ENCODE data around the gene CKAP2L. TPM values are rescaled to one million over a fixed set of nuclear protein-coding genes. Genes with fewer than 3 reads are reported as not detected.

CKAP2L gene
- total and polyA plus RNA-seq, 10 of the 15 experiments (the other 5 are each of a cell fraction or from before 2014, with no cell fraction given): 10.5 to 37.4 (median 20.2) TPM

GRCh38 chr2:112765251-112765650 is 842 bp upstream of the CKAP2L start:
- DNase-seq (ENCODE audit: low read depth, low spot score) (no peak), FAIRE-seq (no peak), ATAC-seq (peak; percentile 4; the same call in 1 of the 3 replicates)
- Histone ChIP-seq H3K27ac (ENCODE audit: control insufficient read depth, insufficient read depth) (peak overlapping the region; percentile 59), H3K79me2 (ENCODE audit: control insufficient read depth, insufficient read depth, low read length) (peaks cover 22% of the 10 kb centered on the region), H3K9me3 (replicated peaks; ENCODE audit: control insufficient read depth, insufficient read depth, low read length) (peaks cover 5% of the 10 kb centered on the region; the same call in 1 of the 3 replicates), H3K4me1 (ENCODE audit: control insufficient read depth, insufficient read depth, low read length) (peaks cover 3% of the 10 kb centered on the region), H2AFZ (ENCODE audit: control insufficient read depth, low read depth, low read length) (peak overlapping the region; percentile 78), H3K27me3 (replicated peaks in 1 of 2; ENCODE audit: control insufficient read depth in 2 of 2, insufficient read depth in 2 of 2, low read length in 1 of 2) (no peaks in the 10 kb centered on the region), H3K9ac (ENCODE audit: control insufficient read depth, insufficient read depth, low read length) (peak overlapping the region; percentile 64), H4K20me1 (ENCODE audit: control insufficient read depth, insufficient read depth) (no peaks in the 10 kb centered on the region), H3K4me3 (peak overlapping the region; percentile 71), H3K36me3 (ENCODE audit: control insufficient read depth in 2 of 2, insufficient read depth in 2 of 2, low read length in 1 of 2) (no peaks in the 10 kb centered on the region), H3K4me2 (ENCODE audit: control insufficient read depth, insufficient read depth) (peak overlapping the region; percentile 75)
- 1% methylated on average over 4 of the region's 4 CpGs for WGBS (ENCODE audit: insufficient coverage, insufficient replicate concordance, low lambda C conversion rate, missing lambda C conversion rate)
- BruUV-seq (replicated peaks): TSS peak; percentile 53
- ChIA-PET CTCF (interaction anchor here (0.9 to 1.5 kb wide), 3 partner anchors 16 to 37 kb away, joined by 3 to 4 read pairs (median 3); no protein-coding TSS in a partner anchor), RAD21 (ENCODE audit: unreplicated experiment) (interaction anchor here (1.0 to 1.5 kb wide), 4 partner anchors 39 to 139 kb away, joined by 3 read pairs; no protein-coding TSS in a partner anchor), SMC1A (ENCODE audit: uncharacterized antibody, unreplicated experiment) (interaction anchor here (1.1 to 1.6 kb wide), 3 partner anchors 10 to 15 kb away, joined by 3 to 7 read pairs (median 5); no protein-coding TSS in a partner anchor), POLR2A (interaction anchor here (0.6 to 2.8 kb wide), 4 partner anchors 12 to 136 kb away, joined by 3 to 17 read pairs (median 6); no protein-coding TSS in a partner anchor)
- no peak for TF ChIP-seq CBX3 (IDR thresholded peaks at IDR 0.05; ENCODE audit: borderline replicate concordance, low read depth)
- TF ChIP-seq TCF12 (IDR thresholded peaks at IDR 0.05; ENCODE audit: low read depth, low read length): no peak
- no peak for TF ChIP-seq SRF (IDR thresholded peaks at IDR 0.05; ENCODE audit: low read depth in 2 of 2, low read length in 2 of 2)
- no peak for TF ChIP-seq KAT2A (conservative IDR thresholded peaks at IDR 0.05; ENCODE audit: control insufficient read depth, low read depth, low read length)
- no peak for TF ChIP-seq NR2F1 (conservative IDR thresholded peaks at IDR 0.05)
- no peak for TF ChIP-seq CEBPB (IDR thresholded peaks at IDR 0.05; ENCODE audit: borderline replicate concordance in 1 of 2, low read depth in 2 of 2, low read length in 2 of 2)
- TF ChIP-seq MEF2A (IDR thresholded peaks at IDR 0.05; ENCODE audit: insufficient read depth, low read depth, low read length): no peak
- TF ChIP-seq MTA2 (IDR thresholded peaks at IDR 0.05; ENCODE audit: low read depth): no peak
- no peak for TF ChIP-seq EED (IDR thresholded peaks at IDR 0.05; ENCODE audit: low read depth)
- no peak for TF ChIP-seq POLR2AphosphoS2 (IDR thresholded peaks at IDR 0.05; ENCODE audit: low read depth, low read length)
- TF ChIP-seq, protein P1, sequence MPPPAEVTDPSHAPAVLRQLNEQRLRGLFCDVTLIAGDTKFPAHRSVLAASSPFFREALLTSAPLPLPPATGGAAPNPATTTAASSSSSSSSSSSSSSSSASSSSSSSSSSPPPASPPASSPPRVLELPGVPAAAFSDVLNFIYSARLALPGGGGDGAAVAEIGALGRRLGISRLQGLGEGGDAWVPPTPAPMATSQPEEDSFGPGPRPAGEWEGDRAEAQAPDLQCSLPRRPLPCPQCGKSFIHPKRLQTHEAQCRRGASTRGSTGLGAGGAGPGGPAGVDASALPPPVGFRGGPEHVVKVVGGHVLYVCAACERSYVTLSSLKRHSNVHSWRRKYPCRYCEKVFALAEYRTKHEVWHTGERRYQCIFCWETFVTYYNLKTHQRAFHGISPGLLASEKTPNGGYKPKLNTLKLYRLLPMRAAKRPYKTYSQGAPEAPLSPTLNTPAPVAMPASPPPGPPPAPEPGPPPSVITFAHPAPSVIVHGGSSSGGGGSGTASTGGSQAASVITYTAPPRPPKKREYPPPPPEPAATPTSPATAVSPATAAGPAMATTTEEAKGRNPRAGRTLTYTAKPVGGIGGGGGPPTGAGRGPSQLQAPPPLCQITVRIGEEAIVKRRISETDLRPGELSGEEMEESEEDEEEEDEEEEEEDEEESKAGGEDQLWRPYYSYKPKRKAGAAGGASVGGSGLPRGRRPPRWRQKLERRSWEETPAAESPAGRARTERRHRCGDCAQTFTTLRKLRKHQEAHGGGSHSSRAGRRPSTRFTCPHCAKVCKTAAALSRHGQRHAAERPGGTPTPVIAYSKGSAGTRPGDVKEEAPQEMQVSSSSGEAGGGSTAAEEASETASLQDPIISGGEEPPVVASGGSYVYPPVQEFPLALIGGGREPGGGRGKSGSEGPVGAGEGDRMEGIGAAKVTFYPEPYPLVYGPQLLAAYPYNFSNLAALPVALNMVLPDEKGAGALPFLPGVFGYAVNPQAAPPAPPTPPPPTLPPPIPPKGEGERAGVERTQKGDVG (CRISPR knock-in tag; IDR thresholded peaks at IDR 0.05): no peak
- no peak for TF ChIP-seq CREB1 (IDR thresholded peaks at IDR 0.05; ENCODE audit: low read depth)
- TF ChIP-seq, protein P2, sequence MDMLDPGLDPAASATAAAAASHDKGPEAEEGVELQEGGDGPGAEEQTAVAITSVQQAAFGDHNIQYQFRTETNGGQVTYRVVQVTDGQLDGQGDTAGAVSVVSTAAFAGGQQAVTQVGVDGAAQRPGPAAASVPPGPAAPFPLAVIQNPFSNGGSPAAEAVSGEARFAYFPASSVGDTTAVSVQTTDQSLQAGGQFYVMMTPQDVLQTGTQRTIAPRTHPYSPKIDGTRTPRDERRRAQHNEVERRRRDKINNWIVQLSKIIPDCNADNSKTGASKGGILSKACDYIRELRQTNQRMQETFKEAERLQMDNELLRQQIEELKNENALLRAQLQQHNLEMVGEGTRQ (IDR thresholded peaks at IDR 0.05; ENCODE audit: borderline replicate concordance, low read depth, low read length): no peak
- no peak for TF ChIP-seq RB1 (IDR thresholded peaks at IDR 0.05; ENCODE audit: borderline replicate concordance)
- no peak for TF ChIP-seq CBX5 (IDR thresholded peaks at IDR 0.05; ENCODE audit: low read depth)
- intact Hi-C loops (cut with micrococcal nuclease; ENCODE audit: unreplicated experiment) (no loop called here), in situ Hi-C loops (cut with MboI) (no loop called here)
